ENCODE data around the gene IER2. TPM values are rescaled to one million over a fixed set of nuclear protein-coding genes. Genes with fewer than 3 reads are reported as not detected.

The IER2 gene
- total and polyA plus RNA-seq, 10 donors = 56.7 to 131 (median 89.5) TPM

- no peaks in the 10 kb centered on the region for H3K9me3 ChIP-seq
- WGBS, 5 donors = 75 to 95% (median 76%) methylated on average over 1 of the region's 1 CpG
- intact Hi-C loops (cut with DNase I; ENCODE audit: low total_unique reads) = no loop called here
- DNase-seq = no peak
- no peaks in the 10 kb centered on the region for H3K27me3 ChIP-seq (replicated peaks in 1 of 7)
- H3K4me3 ChIP-seq = no peak overlapping the region
- peaks cover 52 to 100% (median 81%) of the 10 kb centered on the region in 6 donors for H3K4me1 ChIP-seq
- no peaks in the 10 kb centered on the region for H3K36me3 ChIP-seq
- peak overlapping the region in 5 of 8 donors; percentile 20 to 97 (median 49) for H3K27ac ChIP-seq
- no peak for TF ChIP-seq POLR2AphosphoS5 (IDR thresholded peaks at IDR 0.05)
- no peak for TF ChIP-seq CTCF (IDR thresholded peaks at IDR 0.05 in 8 of 11, conservative IDR thresholded peaks at IDR 0.05 in 3 of 11)
- TF ChIP-seq POLR2A (IDR thresholded peaks at IDR 0.05) = no peak
These were observed 10.3 kb downstream of the IER2 start for GRCh38 chr19:13160557-13160956.

- H3K27me3 ChIP-seq (replicated peaks in 1 of 7) = no peaks in the 10 kb centered on the region
- 1 to 2% (median 1%) methylated on average over 46 to 58 of the region's 58 CpGs for WGBS, 5 donors
- TF ChIP-seq POLR2AphosphoS5 (IDR thresholded peaks at IDR 0.05) (peak; percentile 85 to 94 (median 92)), POLR2A (IDR thresholded peaks at IDR 0.05) (no peak), CTCF (IDR thresholded peaks at IDR 0.05 in 8 of 11, conservative IDR thresholded peaks at IDR 0.05 in 3 of 11) (peak in 2 of 11 experiments; percentile 20 to 22)
- DNase-seq = peak; percentile 97
- H3K27ac ChIP-seq = peak overlapping the region; percentile 88 to 97 (median 94)
- intact Hi-C loops (cut with DNase I; ENCODE audit: low total_unique reads) = no loop called here
- peak overlapping the region; percentile 7 to 69 (median 41) for H3K4me3 ChIP-seq
- H3K36me3 ChIP-seq = no peaks in the 10 kb centered on the region
- H3K4me1 ChIP-seq = peaks cover 57 to 100% (median 80%) of the 10 kb centered on the region in 6 donors
- no peaks in the 10 kb centered on the region for H3K9me3 ChIP-seq
These were observed 12.8 kb downstream of the IER2 start for GRCh38 chr19:13162724-13163608.

- DNase-seq = peak; percentile 89
- Histone ChIP-seq H3K27ac (peak overlapping the region; percentile 88 to 97 (median 94)), H3K4me1 (peaks cover 64 to 100% (median 84%) of the 10 kb centered on the region in 6 donors), H3K9me3 (no peaks in the 10 kb centered on the region), H3K36me3 (no peaks in the 10 kb centered on the region), H3K27me3 (replicated peaks in 1 of 7) (no peaks in the 10 kb centered on the region), H3K4me3 (peak overlapping the region in 5 of 8 donors; percentile 40 to 69 (median 45))
- TF ChIP-seq POLR2A (IDR thresholded peaks at IDR 0.05) (no peak), POLR2AphosphoS5 (IDR thresholded peaks at IDR 0.05) (peak; percentile 14 to 80 (median 16)), CTCF (IDR thresholded peaks at IDR 0.05 in 8 of 11, conservative IDR thresholded peaks at IDR 0.05 in 3 of 11) (no peak)
- WGBS, 5 donors = 8 to 14% (median 12%) methylated on average over 18 to 20 of the region's 20 CpGs
- intact Hi-C loops (cut with DNase I; ENCODE audit: low total_unique reads) = no loop called here
These were observed 13.6 kb downstream of the IER2 start for GRCh38 chr19:13163609-13164342.

Measured in spleen (tissue), 11 donors.